HepG2 (cell line): Measurements from ENCODE around the gene IGSF21. TPM values are rescaled to one million over a fixed set of nuclear protein-coding genes. Genes with fewer than 3 reads are reported as not detected.

Source experiments
- ATAC-seq: fragments of 200-7000 bp; cut with Tn5 transposase; 3 replicates; pipeline ENCODE4 v1.9.1; 2020; ENCODE audit warnings: mild to moderate bottlenecking, moderate library complexity
- BruUV-seq: library from RNA; stranded (reverse); fragments of 400-500 nt; replicated peaks from 2 replicates; lab custom pipeline; 2021; lab: Mats Ljungman, UMichigan
- CTCF ChIA-PET: fragments of 300-600 bp; formaldehyde crosslinking; extraction: SDS; loops from one replicate; lab custom pipeline; 2021; ENCODE audit warnings: low total read pairs, inconsistent platforms, low intra/inter-chr PET ratio; lab: Yijun Ruan, JAX
- POLR2A ChIA-PET: fragments of 350-600 bp; sonication (Branson Sonifier 250); formaldehyde crosslinking; loops from one replicate; lab custom pipeline; 2020; ENCODE audit warnings: antibody characterized with exemption, inconsistent platforms; lab: Yijun Ruan, JAX
- DNase-seq: peaks from one replicate; pipeline ENCODE4 v3.0.0-alpha.2; 2015; ENCODE audit warnings: low spot score
- FAIRE-seq: peaks from 3 replicates; lab custom pipeline; 2011; peaks lifted over from hg19 to GRCh38; lab: Jason Lieb, UNC
- H2AFZ ChIP-seq: one replicate; pipeline ENCODE4 v1.6.1; 2011; ENCODE audit warnings: low read length, inconsistent platforms
- H3K27ac ChIP-seq: fragments of 300-600 bp; 3 replicates; pipeline ENCODE4 v1.8.0; 2011; ENCODE audit warnings: mixed run types, mild to moderate bottlenecking, mixed read lengths, low read length, inconsistent platforms; ENCODE audit not compliant: insufficient read depth; ENCODE audit errors: extremely low read length
- H3K27me3 ChIP-seq, 2 experiments: fragments of 200-600 bp in 1 of 2; 2 replicates in 1 of 2; 3 replicates in 1 of 2; pipeline versions ENCODE4 v1.6.0 to v1.8.0; 2011; ENCODE audit warnings: low read length in 2 of 2, mild to moderate bottlenecking in 2 of 2, moderate library complexity in 2 of 2, inconsistent platforms in 1 of 2; ENCODE audit not compliant: insufficient read depth in 2 of 2, control insufficient read depth in 1 of 2
- H3K36me3 ChIP-seq, 2 experiments: fragments of 200-600 bp in 1 of 2; replicated peaks in 1 of 2; 2 replicates in 1 of 2; 3 replicates in 1 of 2; pipeline versions ENCODE4 v1.5.1 to v1.8.0; 2011; ENCODE audit warnings: low read length in 2 of 2, inconsistent platforms in 1 of 2; ENCODE audit not compliant: insufficient read depth in 2 of 2, control insufficient read depth in 1 of 2
- H3K4me1 ChIP-seq: 2 replicates; pipeline ENCODE4 v1.5.1; 2012; ENCODE audit warnings: low read length, inconsistent platforms; ENCODE audit not compliant: insufficient read depth
- H3K4me2 ChIP-seq: 2 replicates; pipeline ENCODE4 v1.6.0; 2011; ENCODE audit warnings: low read depth, low read length, inconsistent platforms
- H3K4me3 ChIP-seq, 3 experiments: fragments of 200-600 bp in 1 of 3; sonication (generic), shearing (Covaris generic) in 1 of 3; replicated peaks in 1 of 3; 2 replicates each; pipeline ENCODE4 v1.5.1; 2011 to 2016; ENCODE audit warnings: low read length in 3 of 3, inconsistent platforms in 2 of 3, low read depth in 2 of 3, mild to moderate bottlenecking in 2 of 3, control low read depth in 1 of 3, mixed read lengths in 1 of 3; ENCODE audit not compliant: insufficient read depth in 1 of 3
- H3K79me2 ChIP-seq: one replicate; pipeline ENCODE4 v1.6.1; 2011; ENCODE audit warnings: low read length, inconsistent platforms; ENCODE audit not compliant: insufficient read depth
- H3K9ac ChIP-seq: 2 replicates; pipeline ENCODE4 v1.6.0; 2011; ENCODE audit warnings: mild to moderate bottlenecking, low read depth, low read length, inconsistent platforms; ENCODE audit not compliant: insufficient read depth
- H3K9me3 ChIP-seq: 2 replicates; pipeline ENCODE4 v1.5.1; 2012; ENCODE audit warnings: mild to moderate bottlenecking, low read length
- H4K20me1 ChIP-seq: 2 replicates; pipeline ENCODE4 v1.6.0; 2011; ENCODE audit warnings: inconsistent platforms, mild to moderate bottlenecking, low read length, moderate library complexity; ENCODE audit not compliant: insufficient read depth
- ERF ChIP-seq: IDR thresholded peaks from 2 replicates; pipeline ENCODE4 v1.6.1; 2018; ENCODE audit warnings: missing biosample characterization, missing genetic modification reagents
- MED8 ChIP-seq: sonication (generic); formaldehyde crosslinking; IDR thresholded peaks from 2 replicates; pipeline ENCODE4 v1.8.1; 2023; ENCODE audit warnings: mild to moderate bottlenecking, missing genetic modification reagents; ENCODE audit not compliant: insufficient replicate concordance
- NCOA2 ChIP-seq: sonication (generic); formaldehyde crosslinking; IDR thresholded peaks from 2 replicates; pipeline ENCODE4 v1.8.0; 2022; ENCODE audit warnings: inconsistent platforms
- NFE2L1 ChIP-seq: sonication (generic); formaldehyde crosslinking; IDR thresholded peaks from 2 replicates; pipeline ENCODE4 v1.4.0; 2020; ENCODE audit warnings: missing genetic modification reagents, mild to moderate bottlenecking, borderline replicate concordance
- PRDM15 ChIP-seq: sonication (generic); formaldehyde crosslinking; IDR thresholded peaks from 2 replicates; pipeline ENCODE4 v1.4.0; 2020; ENCODE audit warnings: missing genetic modification reagents
- RARA ChIP-seq: IDR thresholded peaks from 2 replicates; pipeline ENCODE4 v1.6.1; 2016; ENCODE audit warnings: missing genetic modification reagents, missing compliant biosample characterization
- SRY ChIP-seq: sonication (generic); formaldehyde crosslinking; IDR thresholded peaks from 2 replicates; pipeline ENCODE4 v1.8.0; 2022; ENCODE audit warnings: mild to moderate bottlenecking, missing genetic modification reagents
- TFDP1 ChIP-seq: IDR thresholded peaks from 2 replicates; pipeline ENCODE4 v1.6.1; 2016; ENCODE audit warnings: missing compliant biosample characterization, missing genetic modification reagents, borderline replicate concordance
- THAP11 ChIP-seq: IDR thresholded peaks from 2 replicates; pipeline ENCODE4 v1.6.1; 2016; ENCODE audit warnings: missing biosample characterization, missing genetic modification reagents
- ZNF567 ChIP-seq: sonication (generic); formaldehyde crosslinking; IDR thresholded peaks from 2 replicates; pipeline ENCODE4 v1.8.1; 2023; ENCODE audit warnings: mild to moderate bottlenecking, missing genetic modification reagents, borderline replicate concordance
- ZNF7 ChIP-seq: IDR thresholded peaks from 2 replicates; pipeline ENCODE4 v1.6.1; 2016; ENCODE audit warnings: missing biosample characterization, missing genetic modification reagents
- ZNF720 ChIP-seq: sonication (generic); formaldehyde crosslinking; IDR thresholded peaks from 2 replicates; pipeline ENCODE4 v1.4.0; 2020; ENCODE audit warnings: missing genetic modification reagents
- ZNF766 ChIP-seq: sonication (generic); formaldehyde crosslinking; IDR thresholded peaks from 2 replicates; pipeline ENCODE4 v1.5.0; 2020; ENCODE audit warnings: missing genetic modification reagents, borderline replicate concordance
- ZNF773 ChIP-seq: sonication (generic); formaldehyde crosslinking; IDR thresholded peaks from 2 replicates; pipeline ENCODE4 v1.4.0; 2020; ENCODE audit warnings: missing genetic modification reagents, borderline replicate concordance
- WGBS: methylation state at CpG from one replicate; pipeline ENCODE4 v1.1.6; 2017; ENCODE audit warnings: low lambda C conversion rate; 5-methylcytosine and 5-hydroxymethylcytosine counted together
- in situ Hi-C: cut with HindIII; loops from 2 replicates; pipeline ENCODE4 v1.10.0; 2017; ENCODE audit warnings: low pct_unique_long_range_greater_than_20kb; ENCODE audit not compliant: extremely low pct_ligation_motif_present
- intact Hi-C: fragments of 100-400 bp; cut with micrococcal nuclease; formaldehyde crosslinking; loops from one replicate; pipeline ENCODE4 v1.10.0; 2022; ENCODE audit not compliant: unreplicated experiment
- polyA plus RNA-seq, 8 experiments: library from polyadenylated mRNA; depleted of rRNA in 3 of 8; stranded (reverse) in 7 of 8; unstranded in 1 of 8; fragments of >200 nt; fragmentation: Illumina TruSeq in 4 of 8; extraction: Trizol in 4 of 8; gene quantifications; 2 replicates each; pipeline versions ENCODE4 v1.2.1 to v1.2.3, GENCODE V29; 2011 to 2016; ENCODE audit warnings: low read depth in 4 of 8, missing spikeins in 1 of 8, mixed read lengths in 1 of 8; ENCODE audit not compliant: insufficient read depth in 1 of 8
- total RNA-seq, 5 experiments: library from RNA; depleted of rRNA; stranded (reverse); fragments of >200 nt; fragmentation: Illumina TruSeq; extraction: Trizol; gene quantifications; 2 replicates each; pipeline ENCODE4 v1.2.3, GENCODE V29; 2016; ENCODE audit warnings: low read depth in 1 of 5

The IGSF21 gene
- total and polyA plus RNA-seq, 2 of the 13 experiments (the other 11 are each of a cell fraction or from before 2014, with no cell fraction given) = not detected

GRCh38 chr1:18187054-18187453 lies 79.5 kb downstream of the IGSF21 start:
- no peak overlapping the region for H3K4me3 ChIP-seq
- no peaks in the 10 kb centered on the region for H3K9me3 ChIP-seq
- no peaks in the 10 kb centered on the region for H3K4me1 ChIP-seq
- H3K4me2 ChIP-seq = no peak overlapping the region
- WGBS = 10% methylated on average over 5 of the region's 5 CpGs
- ChIA-PET CTCF (no interaction called here), POLR2A (no interaction called here)
- no peak overlapping the region for H3K27ac ChIP-seq
- ATAC-seq = no peak
- no peak overlapping the region for H3K9ac ChIP-seq
- intact Hi-C loops = no loop called here
- H2AFZ ChIP-seq = no peak overlapping the region
- no peak for TF ChIP-seq NFE2L1 (CRISPR knock-in tag)
- no peak for TF ChIP-seq SRY (CRISPR knock-in tag)
- TF ChIP-seq ERF (CRISPR knock-in tag) = no peak
- no peak for TF ChIP-seq PRDM15
- TF ChIP-seq ZNF773 (CRISPR knock-in tag) = no peak
- TF ChIP-seq ZNF7 (CRISPR knock-in tag) = no peak
- no peak for TF ChIP-seq MED8 (CRISPR knock-in tag)
- TF ChIP-seq RARA (CRISPR knock-in tag) = no peak
- TF ChIP-seq NCOA2 (CRISPR knock-in tag) = no peak
- TF ChIP-seq THAP11 (CRISPR knock-in tag) = no peak
- no peak for TF ChIP-seq ZNF720 (CRISPR knock-in tag)
- TF ChIP-seq ZNF567 (CRISPR knock-in tag) = no peak
- no peak for TF ChIP-seq TFDP1 (CRISPR knock-in tag)
- TF ChIP-seq ZNF766 (CRISPR knock-in tag) = no peak
- no peak for DNase-seq
- H4K20me1 ChIP-seq = no peaks in the 10 kb centered on the region
- peaks cover 1 to 30% of the 10 kb centered on the region in 2 experiments; a peak in 3 of 5 replicates for H3K27me3 ChIP-seq
- in situ Hi-C loops = no loop called here
- no peak for FAIRE-seq
- BruUV-seq = no TSS peak
- no peaks in the 10 kb centered on the region for H3K36me3 ChIP-seq
- H3K79me2 ChIP-seq = no peaks in the 10 kb centered on the region
